GM12872 (cell line): ENCODE data around the gene SLC16A1.

ENCODE experiments used
- CTCF ChIP-seq: IDR thresholded peaks from 3 replicates; pipeline ENCODE4 v1.5.1; 2011; ENCODE audit warnings: low read depth, mild to moderate bottlenecking, low read length, moderate library complexity; ENCODE audit not compliant: insufficient read depth

Gene SLC16A1

GRCh38 chr1:112991402-112992120 is 35.6 kb upstream of the SLC16A1 start:
- TF ChIP-seq CTCF: no peak

GRCh38 chr1:112990271-112990670 is 34.3 kb upstream of the SLC16A1 start:
- no peak for TF ChIP-seq CTCF

GRCh38 chr1:112988367-112988766 is 32.4 kb upstream of the SLC16A1 start:
- no peak for TF ChIP-seq CTCF

- no peak for TF ChIP-seq CTCF
These were observed 29.1 kb upstream of the SLC16A1 start for GRCh38 chr1:112985123-112985522.

- TF ChIP-seq CTCF: no peak
These were observed 27.6 kb upstream of the SLC16A1 start for GRCh38 chr1:112983537-112984131.

- TF ChIP-seq CTCF: no peak
These were observed 27.0 kb upstream of the SLC16A1 start for GRCh38 chr1:112982853-112983536.

GRCh38 chr1:112982328-112982727 is 26.3 kb upstream of the SLC16A1 start:
- TF ChIP-seq CTCF: no peak
